H1 (cell line): Measurements from ENCODE around the gene DOCK8. TPM values are rescaled to one million over a fixed set of nuclear protein-coding genes. Genes with fewer than 3 reads are reported as not detected.

Source experiments
- CTCF ChIA-PET: fragments of 300-600 bp; sonication (Branson Sonifier 250); formaldehyde crosslinking; loops from one replicate; lab custom pipeline; 2021; ENCODE audit not compliant: partially characterized antibody; lab: Charles Lee
- POLR2A ChIA-PET: fragments of 300-600 bp; sonication (Branson Sonifier 250); formaldehyde crosslinking; loops from one replicate; lab custom pipeline; 2021; ENCODE audit warnings: inconsistent platforms; ENCODE audit not compliant: partially characterized antibody; lab: Charles Lee
- DNase-seq, 2 experiments: peaks; one replicate each; pipeline versions ENCODE4 v3.0.0 to v3.0.0-alpha.2; 2010 to 2022; ENCODE audit warnings: low spot score in 2 of 2, low read depth in 1 of 2, mixed read lengths in 1 of 2
- FAIRE-seq: peaks from 2 replicates; lab custom pipeline; 2011; peaks lifted over from hg19 to GRCh38; lab: Jason Lieb, UNC
- H2AFZ ChIP-seq: 2 replicates; pipeline ENCODE4 v1.8.1; 2012; ENCODE audit warnings: low read length, inconsistent platforms
- H2AK5ac ChIP-seq: 2 replicates; pipeline ENCODE4 v1.6.1; 2013; ENCODE audit warnings: low read depth, low read length
- H2BK120ac ChIP-seq: replicated peaks from 2 replicates; pipeline ENCODE3; 2013; ENCODE audit warnings: low read depth, low read length, inconsistent platforms
- H2BK12ac ChIP-seq: 2 replicates; pipeline ENCODE4 v1.6.1; 2013; ENCODE audit warnings: low read depth, low read length
- H2BK15ac ChIP-seq: 2 replicates; pipeline ENCODE4 v1.6.1; 2013; ENCODE audit warnings: low read length
- H2BK20ac ChIP-seq: 2 replicates; pipeline ENCODE4 v1.6.1; 2013; ENCODE audit warnings: low read length
- H2BK5ac ChIP-seq: 2 replicates; pipeline ENCODE4 v1.6.1; 2013; ENCODE audit warnings: low read depth, low read length
- H3K14ac ChIP-seq: 2 replicates; pipeline ENCODE4 v1.6.1; 2013; ENCODE audit warnings: inconsistent platforms; ENCODE audit not compliant: insufficient read length
- H3K18ac ChIP-seq: 2 replicates; pipeline ENCODE4 v1.6.1; 2013; ENCODE audit warnings: low read length; ENCODE audit errors: extremely low read depth
- H3K23ac ChIP-seq: 2 replicates; pipeline ENCODE4 v1.6.1; 2013; ENCODE audit warnings: inconsistent platforms; ENCODE audit not compliant: insufficient read length
- H3K23me2 ChIP-seq: 2 replicates; pipeline ENCODE4 v1.6.1; 2013; ENCODE audit warnings: low read depth, low read length
- H3K27ac ChIP-seq: 2 replicates; pipeline ENCODE4 v1.6.1; 2011; ENCODE audit warnings: low read depth, low read length, inconsistent platforms
- H3K27me3 ChIP-seq, 4 experiments: replicated peaks in 1 of 4; 1 replicate in 1 of 4; 2 replicates in 3 of 4; pipeline versions ENCODE4 v1.6.1 to v1.8.1; 2011 to 2013; ENCODE audit warnings: low read length in 3 of 4, mild to moderate bottlenecking in 3 of 4, inconsistent platforms in 2 of 4, mixed read lengths in 2 of 4, moderate library complexity in 1 of 4; ENCODE audit not compliant: control insufficient read depth in 3 of 4, insufficient read depth in 3 of 4; ENCODE audit errors: extremely low read depth in 1 of 4
- H3K36me3 ChIP-seq, 4 experiments: 2 replicates each; pipeline versions ENCODE4 v1.6.1 to v1.8.1; 2011 to 2013; ENCODE audit warnings: mild to moderate bottlenecking in 4 of 4, low read length in 3 of 4, moderate library complexity in 2 of 4, control low read depth in 1 of 4, inconsistent platforms in 1 of 4; ENCODE audit not compliant: insufficient read depth in 4 of 4, control insufficient read depth in 2 of 4
- H3K4ac ChIP-seq: replicated peaks from 2 replicates; pipeline ENCODE3; 2013; ENCODE audit warnings: low read length, low read depth, mixed read lengths, inconsistent platforms; ENCODE audit not compliant: insufficient read length
- H3K4me1 ChIP-seq, 4 experiments: replicated peaks in 1 of 4; 1 replicate in 1 of 4; 2 replicates in 3 of 4; pipeline versions ENCODE4 v1.6.1 to v1.8.1; 2011 to 2013; ENCODE audit warnings: low read length in 3 of 4, inconsistent platforms in 2 of 4, mixed read lengths in 1 of 4; ENCODE audit not compliant: insufficient read depth in 4 of 4, control insufficient read depth in 3 of 4
- H3K4me2 ChIP-seq, 2 experiments: 2 replicates each; pipeline versions ENCODE4 v1.6.1 to v1.8.1; 2011 to 2013; ENCODE audit warnings: low read depth in 2 of 2, low read length in 2 of 2, control low read depth in 1 of 2, inconsistent platforms in 1 of 2, mild to moderate bottlenecking in 1 of 2; ENCODE audit not compliant: insufficient read depth in 1 of 2
- H3K4me3 ChIP-seq, 4 experiments: fragments of 200-600, 300-600 bp in 1 of 4; sonication (generic), shearing (Covaris generic), sonication (Bioruptor Twin) in 1 of 4; 2 replicates each; pipeline versions ENCODE4 v1.5.1 to v1.8.1; 2011 to 2016; ENCODE audit warnings: low read length in 4 of 4, low read depth in 3 of 4, control low read depth in 2 of 4, inconsistent platforms in 2 of 4, mild to moderate bottlenecking in 2 of 4, mixed read lengths in 1 of 4, moderate library complexity in 1 of 4; ENCODE audit not compliant: insufficient read depth in 2 of 4; ENCODE audit errors: extremely low read depth in 1 of 4
- H3K56ac ChIP-seq: replicated peaks from 2 replicates; pipeline ENCODE3; 2013; ENCODE audit warnings: low read depth, mild to moderate bottlenecking, mixed read lengths, low read length, inconsistent platforms; ENCODE audit not compliant: insufficient read length
- H3K79me1 ChIP-seq: 2 replicates; pipeline ENCODE4 v1.6.1; 2013; ENCODE audit warnings: low read depth, low read length, control low read depth
- H3K79me2 ChIP-seq, 2 experiments: 2 replicates each; pipeline versions ENCODE4 v1.6.1 to v1.8.1; 2012 to 2013; ENCODE audit warnings: low read length in 2 of 2, mild to moderate bottlenecking in 2 of 2, inconsistent platforms in 1 of 2; ENCODE audit not compliant: insufficient read depth in 2 of 2, control insufficient read depth in 1 of 2
- H3K9ac ChIP-seq, 4 experiments: replicated peaks in 1 of 4; 1 replicate in 1 of 4; 2 replicates in 3 of 4; pipeline versions ENCODE4 v1.6.1 to v1.8.1; 2011 to 2013; ENCODE audit warnings: low read depth in 3 of 4, low read length in 3 of 4, control low read depth in 2 of 4, mild to moderate bottlenecking in 2 of 4, moderate library complexity in 2 of 4, inconsistent platforms in 1 of 4; ENCODE audit errors: extremely low read depth in 1 of 4
- H3K9me3 ChIP-seq, 2 experiments: 2 replicates each; pipeline versions ENCODE4 v1.6.1 to v1.8.1; 2012 to 2013; ENCODE audit warnings: mild to moderate bottlenecking in 2 of 2, moderate library complexity in 2 of 2, control low read depth in 1 of 2, inconsistent platforms in 1 of 2, low read depth in 1 of 2, low read length in 1 of 2, mixed read lengths in 1 of 2; ENCODE audit not compliant: insufficient read depth in 2 of 2
- H4K20me1 ChIP-seq, 2 experiments: replicated peaks in 1 of 2; 2 replicates each; pipeline versions ENCODE3 to v1.8.1; 2011 to 2013; ENCODE audit warnings: inconsistent platforms in 2 of 2, low read length in 2 of 2, mild to moderate bottlenecking in 1 of 2; ENCODE audit not compliant: insufficient read depth in 2 of 2, control insufficient read depth in 1 of 2
- H4K5ac ChIP-seq: 2 replicates; pipeline ENCODE4 v1.6.1; 2013; ENCODE audit warnings: low read length, low read depth, mixed read lengths, inconsistent platforms; ENCODE audit not compliant: insufficient read length
- H4K8ac ChIP-seq: 2 replicates; pipeline ENCODE4 v1.8.0; 2013; ENCODE audit warnings: mild to moderate bottlenecking, moderate library complexity, low read length, inconsistent platforms; ENCODE audit not compliant: insufficient read depth; ENCODE audit errors: extremely low read depth
- H4K91ac ChIP-seq: replicated peaks from 2 replicates; pipeline ENCODE3; 2013; ENCODE audit warnings: low read length, mixed read lengths, inconsistent platforms; ENCODE audit not compliant: insufficient read length
- ATF3 ChIP-seq: IDR thresholded peaks from 2 replicates; pipeline ENCODE4 v1.6.1; 2011; ENCODE audit warnings: low read depth, mild to moderate bottlenecking, low read length; ENCODE audit not compliant: insufficient read depth
- CBX5 ChIP-seq: fragments of 300-800, 300-1000 bp; sonication (generic); IDR thresholded peaks from 2 replicates; pipeline ENCODE4 v1.7.1; 2016; ENCODE audit warnings: antibody characterized with exemption, low read length, low read depth
- CTCF ChIP-seq, 3 experiments: IDR thresholded peaks; 1 replicate in 2 of 3; 2 replicates in 1 of 3; pipeline versions ENCODE4 v1.5.1 to v1.6.1; 2011; ENCODE audit warnings: low read length in 3 of 3, mild to moderate bottlenecking in 3 of 3, inconsistent platforms in 2 of 3, low read depth in 1 of 3, moderate library complexity in 1 of 3; ENCODE audit not compliant: insufficient read depth in 1 of 3; ENCODE audit errors: control extremely low read depth in 1 of 3
- NRF1 ChIP-seq: IDR thresholded peaks from 2 replicates; pipeline ENCODE4 v1.6.1; 2011; ENCODE audit warnings: mild to moderate bottlenecking, low read depth, low read length, improper control_type of control experiment
- POLR2A ChIP-seq, 2 experiments: IDR thresholded peaks; 1 replicate in 1 of 2; 2 replicates in 1 of 2; pipeline ENCODE4 v1.6.1; 2011; ENCODE audit warnings: low read depth in 2 of 2, low read length in 2 of 2, mild to moderate bottlenecking in 2 of 2; ENCODE audit errors: control extremely low read depth in 1 of 2
- POU5F1 ChIP-seq: IDR thresholded peaks from 2 replicates; pipeline ENCODE4 v1.6.1; 2011; ENCODE audit warnings: low read depth, mild to moderate bottlenecking, low read length, moderate library complexity
- WGBS, 2 experiments: shearing (Covaris generic) in 1 of 2; methylation state at CpG; one replicate each; pipeline versions ENCODE4 v1.1.6 to v1.1.7; 2013 to 2015; ENCODE audit warnings: low lambda C conversion rate in 2 of 2, mixed read lengths in 2 of 2, inconsistent platforms in 1 of 2, low coverage in 1 of 2, missing lambda C conversion rate in 1 of 2; ENCODE audit not compliant: insufficient replicate concordance in 2 of 2, insufficient coverage in 1 of 2, insufficient read length in 1 of 2; ENCODE audit errors: extremely low coverage in 1 of 2, missing lambda C conversion rate in 1 of 2; 5-methylcytosine and 5-hydroxymethylcytosine counted together
- polyA plus RNA-seq, 7 experiments: library from polyadenylated mRNA; depleted of rRNA in 3 of 7; stranded (reverse) in 5 of 7; unstranded in 2 of 7; fragments of >200 nt in 5 of 7; fragments of 200-250 nt in 2 of 7; gene quantifications; 1 replicate in 5 of 7; 2 replicates in 1 of 7; 4 replicates in 1 of 7; pipeline versions ENCODE4 v1.2.1 to v1.2.3, GENCODE V29; 2011 to 2013; ENCODE audit warnings: missing spikeins in 2 of 7, mixed read lengths in 2 of 7
- total RNA-seq: library from RNA; stranded (reverse); fragmentation: NEBNext Ultra II Directional; extraction: Animal tissue kit (Norgen Biotek cat#: 25700); gene quantifications from 2 replicates; pipeline ENCODE4 v1.2.1, GENCODE V29; 2021

DOCK8 gene
- total and polyA plus RNA-seq, 2 of the 8 experiments (the other 6 are each of a cell fraction or from before 2014, with no cell fraction given), result 0.57 to 2.0 TPM

- H2AK5ac ChIP-seq, result no peak overlapping the region
- POLR2A ChIA-PET, result no interaction called here
- TF ChIP-seq NRF1 (no peak), POLR2A (IDR thresholded peaks at IDR 0.05; ENCODE audit: control extremely low read depth in 1 of 2, low read depth in 2 of 2, low read length in 2 of 2) (no peak), CTCF (IDR thresholded peaks at IDR 0.05; ENCODE audit: control extremely low read depth in 1 of 3, insufficient read depth in 1 of 3, low read depth in 1 of 3, low read length in 3 of 3) (no peak), ATF3 (no peak), CBX5 (no peak), POU5F1 (no peak)
- TF ChIP-seq, all 59 proteins: peak for 0
- no peak for FAIRE-seq
- H3K9me3 ChIP-seq, result no peaks in the 10 kb centered on the region
- H4K20me1 ChIP-seq, result no peaks in the 10 kb centered on the region
- no peak overlapping the region for H2BK5ac ChIP-seq
- H3K23me2 ChIP-seq, result no peaks in the 10 kb centered on the region
- H4K8ac ChIP-seq, result no peak overlapping the region
- H2BK120ac ChIP-seq, result no peak overlapping the region
- H3K56ac ChIP-seq, result no peak overlapping the region
- no peak overlapping the region for H2BK12ac ChIP-seq
- H3K79me2 ChIP-seq, result no peaks in the 10 kb centered on the region
- H3K4ac ChIP-seq, result no peak overlapping the region
- H3K23ac ChIP-seq, result no peak overlapping the region
- no peaks in the 10 kb centered on the region for H3K36me3 ChIP-seq
- no peak overlapping the region for H4K5ac ChIP-seq
- H3K27ac ChIP-seq, result no peak overlapping the region
- H2BK20ac ChIP-seq, result no peak overlapping the region
- no peak overlapping the region for H3K9ac ChIP-seq
- 84% methylated on average over 1 of the region's 1 CpG; no CpG with 5 or more reads in 1 of the 2 experiments for WGBS, 2 experiments
- no peak overlapping the region for H4K91ac ChIP-seq
- no peak overlapping the region for H2AFZ ChIP-seq
- DNase-seq, result no peak
- H2BK15ac ChIP-seq, result no peak overlapping the region
- peaks cover 3 to 6% (median 3%) of the 10 kb centered on the region in 4 experiments; a peak in 4 of 7 replicates for H3K4me1 ChIP-seq
- H3K4me2 ChIP-seq, result no peak overlapping the region
- no peaks in the 10 kb centered on the region for H3K79me1 ChIP-seq
- CTCF ChIA-PET, result no interaction called here
- H3K18ac ChIP-seq, result no peak overlapping the region
- H3K4me3 ChIP-seq, result no peak overlapping the region
- no peak overlapping the region for H3K14ac ChIP-seq
- no peaks in the 10 kb centered on the region for H3K27me3 ChIP-seq
These were observed 110.3 kb downstream of the DOCK8 start for GRCh38 chr9:324971-325370.
